ENCODE results near the gene COBL.

DNA sequence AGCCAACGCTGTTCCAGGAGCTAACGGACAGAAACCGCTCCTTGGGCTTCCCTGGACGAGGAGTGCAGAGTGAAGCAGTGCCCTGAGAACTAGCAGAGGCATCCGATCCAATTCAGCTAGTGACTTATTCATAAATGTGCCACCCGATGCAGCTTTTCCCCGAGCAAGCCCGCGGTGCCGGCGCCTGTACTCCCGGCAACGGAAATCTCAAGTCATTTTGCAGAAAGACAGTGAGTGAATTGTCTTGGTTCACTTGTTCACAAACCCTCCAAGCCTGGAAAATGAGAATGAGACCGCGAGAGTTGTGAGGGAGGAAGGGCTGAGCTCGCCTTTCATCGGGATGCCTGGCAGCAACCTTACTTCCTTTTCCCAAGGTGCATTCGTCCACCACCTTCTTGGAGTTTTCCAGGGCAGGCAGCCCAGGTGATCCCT lies 87.5 kb downstream of the COBL start:
- TF ChIP-seq, protein P1, sequence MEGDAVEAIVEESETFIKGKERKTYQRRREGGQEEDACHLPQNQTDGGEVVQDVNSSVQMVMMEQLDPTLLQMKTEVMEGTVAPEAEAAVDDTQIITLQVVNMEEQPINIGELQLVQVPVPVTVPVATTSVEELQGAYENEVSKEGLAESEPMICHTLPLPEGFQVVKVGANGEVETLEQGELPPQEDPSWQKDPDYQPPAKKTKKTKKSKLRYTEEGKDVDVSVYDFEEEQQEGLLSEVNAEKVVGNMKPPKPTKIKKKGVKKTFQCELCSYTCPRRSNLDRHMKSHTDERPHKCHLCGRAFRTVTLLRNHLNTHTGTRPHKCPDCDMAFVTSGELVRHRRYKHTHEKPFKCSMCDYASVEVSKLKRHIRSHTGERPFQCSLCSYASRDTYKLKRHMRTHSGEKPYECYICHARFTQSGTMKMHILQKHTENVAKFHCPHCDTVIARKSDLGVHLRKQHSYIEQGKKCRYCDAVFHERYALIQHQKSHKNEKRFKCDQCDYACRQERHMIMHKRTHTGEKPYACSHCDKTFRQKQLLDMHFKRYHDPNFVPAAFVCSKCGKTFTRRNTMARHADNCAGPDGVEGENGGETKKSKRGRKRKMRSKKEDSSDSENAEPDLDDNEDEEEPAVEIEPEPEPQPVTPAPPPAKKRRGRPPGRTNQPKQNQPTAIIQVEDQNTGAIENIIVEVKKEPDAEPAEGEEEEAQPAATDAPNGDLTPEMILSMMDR (IDR thresholded peaks at IDR 0.05) = no peak
- TF ChIP-seq POLR2AphosphoS5 (IDR thresholded peaks at IDR 0.05; ENCODE audit: low read depth, low read length) = no peak
